GM20000 (cell line): ENCODE results near the gene ANAPC4.

Source experiments
- DNase-seq: peaks from one replicate; pipeline ENCODE4 v3.0.0; 2012; ENCODE audit warnings: low spot score
- CTCF ChIP-seq: IDR thresholded peaks from 2 replicates; pipeline ENCODE4 v1.5.1; 2012; ENCODE audit warnings: mild to moderate bottlenecking, control low read depth; ENCODE audit errors: extremely low read depth, missing control alignments

Gene ANAPC4

GRCh38 chr4:25405453-25405852 lies 28.4 kb downstream of the ANAPC4 start:
- no peak for TF ChIP-seq CTCF

GRCh38 chr4:25406081-25406692 lies 29.1 kb downstream of the ANAPC4 start:
- DNase-seq, result no peak
- no peak for TF ChIP-seq CTCF

More at GRCh38 chr4:25405453-25405852, 28.4 kb downstream of the ANAPC4 start:
- no peak for DNase-seq

- no peak for DNase-seq
- no peak for TF ChIP-seq CTCF
These were observed 33.9 kb downstream of the ANAPC4 start for GRCh38 chr4:25410820-25411529.

- no peak for TF ChIP-seq CTCF
- no peak for DNase-seq
These were observed 36.2 kb downstream of the ANAPC4 start for GRCh38 chr4:25413261-25413660.

GRCh38 chr4:25417014-25417413 lies 40.0 kb downstream of the ANAPC4 start:
- DNase-seq, result no peak
- no peak for TF ChIP-seq CTCF

GRCh38 chr4:25420931-25421330 lies 43.9 kb downstream of the ANAPC4 start:
- TF ChIP-seq CTCF, result no peak
- no peak for DNase-seq

GRCh38 chr4:25421816-25422525 lies 44.9 kb downstream of the ANAPC4 start:
- no peak for DNase-seq
- no peak for TF ChIP-seq CTCF
